HG03432 (cell line): ENCODE measurements around the gene IRAK3.
"Not testable (repeated sequence)": the region's sequence is repeated elsewhere in the genome, so short reads cannot be mapped to it uniquely, and the experiment has no call there.

Experiments
- ATAC-seq: cut with Tn5 transposase; IDR thresholded peaks from one replicate; pipeline ENCODE4 v1.9.1; 2021; ENCODE audit warnings: mild to moderate bottlenecking, moderate library complexity; ENCODE audit not compliant: unreplicated experiment

The IRAK3 gene

GRCh38 chr12:66170606-66171005, 18.4 kb upstream of the IRAK3 start:
- ATAC-seq: no peak

- ATAC-seq: not testable (repeated sequence)
Measured at GRCh38 chr12:66174391-66175325, 14.4 kb upstream of the IRAK3 start.

GRCh38 chr12:66176105-66176900, 12.7 kb upstream of the IRAK3 start:
- no peak for ATAC-seq

GRCh38 chr12:66182956-66183355, 6.1 kb upstream of the IRAK3 start:
- ATAC-seq: no peak

GRCh38 chr12:66184822-66185221, 4.2 kb upstream of the IRAK3 start:
- not testable (repeated sequence) for ATAC-seq

GRCh38 chr12:66187036-66187435, 2.0 kb upstream of the IRAK3 start:
- no peak for ATAC-seq

- ATAC-seq: no peak
Measured at GRCh38 chr12:66187821-66188220, 1.2 kb upstream of the IRAK3 start.

- ATAC-seq: no peak
Measured at GRCh38 chr12:66189486-66189843, 451 bp downstream of the IRAK3 start.

GRCh38 chr12:66189889-66190288, 875 bp downstream of the IRAK3 start:
- ATAC-seq: no peak

- peak; percentile 28 for ATAC-seq
Measured at GRCh38 chr12:66190519-66191370, 1.7 kb downstream of the IRAK3 start.

GRCh38 chr12:66191547-66192126, 2.6 kb downstream of the IRAK3 start:
- no peak for ATAC-seq

- ATAC-seq: no peak
Measured at GRCh38 chr12:66194122-66194521, 5.1 kb downstream of the IRAK3 start.

- no peak for ATAC-seq
Measured at GRCh38 chr12:66195242-66195641, 6.2 kb downstream of the IRAK3 start.

- ATAC-seq: peak; percentile 95
Measured at GRCh38 chr12:66196806-66197205, 7.8 kb downstream of the IRAK3 start.

GRCh38 chr12:66197495-66197921, 8.5 kb downstream of the IRAK3 start:
- no peak for ATAC-seq

GRCh38 chr12:66199141-66199540, 10.1 kb downstream of the IRAK3 start:
- no peak for ATAC-seq

- ATAC-seq: no peak
Measured at GRCh38 chr12:66199831-66200509, 11.0 kb downstream of the IRAK3 start.

GRCh38 chr12:66203820-66204219, 14.8 kb downstream of the IRAK3 start:
- peak; percentile 66 for ATAC-seq

- ATAC-seq: no peak
Measured at GRCh38 chr12:66206141-66206540, 17.1 kb downstream of the IRAK3 start.

- ATAC-seq: no peak
Measured at GRCh38 chr12:66210840-66211239, 21.8 kb downstream of the IRAK3 start.
